Endothelial cell (in vitro differentiated cells): ENCODE results near the gene DYNC1I1. TPM values are rescaled to one million over a fixed set of nuclear protein-coding genes. Genes with fewer than 3 reads are reported as not detected.

Experiments used
- DNase-seq: peaks from one replicate; pipeline ENCODE4 v3.0.0; 2021; ENCODE audit warnings: low spot score
- H3K27ac Mint-ChIP-seq: one replicate; pipeline ENCODE4 v1.8.0; 2021; ENCODE audit warnings: mixed read lengths, inconsistent platforms; ENCODE audit not compliant: unreplicated experiment
- H3K27me3 Mint-ChIP-seq: one replicate; pipeline ENCODE4 v1.8.0; 2021; ENCODE audit warnings: mild to moderate bottlenecking, moderate library complexity, mixed read lengths, inconsistent platforms; ENCODE audit not compliant: unreplicated experiment
- H3K36me3 Mint-ChIP-seq: one replicate; pipeline ENCODE4 v1.8.0; 2021; ENCODE audit warnings: mild to moderate bottlenecking, low read depth, mixed read lengths, inconsistent platforms; ENCODE audit not compliant: unreplicated experiment
- H3K4me1 Mint-ChIP-seq: one replicate; pipeline ENCODE4 v1.8.0; 2021; ENCODE audit warnings: mild to moderate bottlenecking, mixed read lengths, inconsistent platforms; ENCODE audit not compliant: unreplicated experiment
- H3K4me3 Mint-ChIP-seq: one replicate; pipeline ENCODE4 v1.8.0; 2021; ENCODE audit warnings: mild to moderate bottlenecking, mixed read lengths, inconsistent platforms; ENCODE audit not compliant: unreplicated experiment
- H3K9me3 Mint-ChIP-seq: one replicate; pipeline ENCODE4 v1.8.0; 2021; ENCODE audit warnings: mixed read lengths, inconsistent platforms; ENCODE audit not compliant: unreplicated experiment
- total RNA-seq: library from RNA; stranded (reverse); fragmentation: NEBNext Ultra II Directional; extraction: Animal tissue kit (Norgen Biotek cat#: 25700); gene quantifications from one replicate; pipeline ENCODE4 v1.2.1, GENCODE V29; 2021; ENCODE audit not compliant: unreplicated experiment
- TF ChIP-seq, protein P1 (sequence below): fragments of 200-600 bp; sonication (generic); IDR thresholded peaks from one replicate; pipeline ENCODE4 v1.5.0; 2021; ENCODE audit warnings: antibody characterized with exemption; ENCODE audit not compliant: unreplicated experiment

The DYNC1I1 gene
- total RNA-seq, 1 donor from 2014 or later, result 3.1 TPM

DNA sequence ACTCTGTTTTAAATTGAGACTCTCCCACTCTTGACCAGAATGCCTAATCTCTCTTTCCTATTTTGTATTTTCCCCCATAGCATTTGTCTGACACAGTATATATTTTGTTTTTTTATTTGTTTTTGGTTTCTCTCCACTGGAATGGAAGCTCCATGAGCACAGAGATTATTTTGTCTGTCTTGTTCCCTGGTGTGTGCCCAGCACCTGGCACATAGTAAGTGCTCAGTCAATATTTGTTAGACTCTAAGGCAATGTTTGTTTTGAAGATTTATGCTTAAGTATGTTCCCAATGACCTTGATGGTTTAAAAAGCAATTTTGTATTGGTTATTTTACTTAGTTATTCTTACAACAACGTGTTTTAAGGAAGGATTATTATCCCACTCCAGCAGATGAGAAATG lies 201.8 kb downstream of the DYNC1I1 start:
- no peak for DNase-seq
- H3K27ac Mint-ChIP-seq, result no peak overlapping the region
- TF ChIP-seq, protein P1, sequence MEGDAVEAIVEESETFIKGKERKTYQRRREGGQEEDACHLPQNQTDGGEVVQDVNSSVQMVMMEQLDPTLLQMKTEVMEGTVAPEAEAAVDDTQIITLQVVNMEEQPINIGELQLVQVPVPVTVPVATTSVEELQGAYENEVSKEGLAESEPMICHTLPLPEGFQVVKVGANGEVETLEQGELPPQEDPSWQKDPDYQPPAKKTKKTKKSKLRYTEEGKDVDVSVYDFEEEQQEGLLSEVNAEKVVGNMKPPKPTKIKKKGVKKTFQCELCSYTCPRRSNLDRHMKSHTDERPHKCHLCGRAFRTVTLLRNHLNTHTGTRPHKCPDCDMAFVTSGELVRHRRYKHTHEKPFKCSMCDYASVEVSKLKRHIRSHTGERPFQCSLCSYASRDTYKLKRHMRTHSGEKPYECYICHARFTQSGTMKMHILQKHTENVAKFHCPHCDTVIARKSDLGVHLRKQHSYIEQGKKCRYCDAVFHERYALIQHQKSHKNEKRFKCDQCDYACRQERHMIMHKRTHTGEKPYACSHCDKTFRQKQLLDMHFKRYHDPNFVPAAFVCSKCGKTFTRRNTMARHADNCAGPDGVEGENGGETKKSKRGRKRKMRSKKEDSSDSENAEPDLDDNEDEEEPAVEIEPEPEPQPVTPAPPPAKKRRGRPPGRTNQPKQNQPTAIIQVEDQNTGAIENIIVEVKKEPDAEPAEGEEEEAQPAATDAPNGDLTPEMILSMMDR, result no peak

DNA sequence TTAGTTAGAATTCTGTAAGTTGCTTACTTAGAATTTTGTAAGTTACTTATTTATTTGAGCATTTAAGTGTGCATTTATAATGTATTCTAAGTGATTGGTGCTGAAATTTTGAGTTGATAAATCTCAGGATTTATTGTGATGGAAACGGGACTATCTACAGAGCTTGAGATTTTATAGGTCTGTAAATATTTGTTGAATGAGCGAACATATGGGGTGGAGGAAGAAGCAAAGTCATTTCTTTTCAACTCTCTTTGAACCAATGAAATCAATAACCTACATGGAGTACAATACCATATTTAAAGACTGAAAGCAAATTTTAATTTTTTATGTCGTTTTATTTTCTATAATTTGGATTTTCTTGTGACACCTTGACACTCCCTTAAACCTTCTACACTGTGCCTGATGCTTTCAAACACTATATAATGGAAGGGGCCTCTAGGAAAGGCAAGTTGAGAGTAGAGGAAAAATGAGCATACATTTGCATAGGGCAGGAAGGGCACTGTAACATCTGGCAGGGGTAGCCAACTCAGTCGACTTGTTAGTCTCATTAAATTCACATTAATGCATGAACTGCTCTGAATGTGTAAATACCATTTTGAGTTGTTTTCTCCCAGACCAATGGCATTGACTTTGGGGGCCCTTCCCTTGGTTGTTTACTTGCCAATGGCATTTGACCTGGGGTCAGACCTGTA lies 204.2 kb downstream of the DYNC1I1 start:
- H3K27ac Mint-ChIP-seq, result no peak overlapping the region

More for the DNA sequence above, 201.8 kb downstream of the DYNC1I1 start:
- no peak overlapping the region for H3K4me3 Mint-ChIP-seq
- no peaks in the 10 kb centered on the region for H3K36me3 Mint-ChIP-seq
- peaks cover 4% of the 10 kb centered on the region for H3K4me1 Mint-ChIP-seq
- no peaks in the 10 kb centered on the region for H3K9me3 Mint-ChIP-seq
- no peaks in the 10 kb centered on the region for H3K27me3 Mint-ChIP-seq

DNA sequence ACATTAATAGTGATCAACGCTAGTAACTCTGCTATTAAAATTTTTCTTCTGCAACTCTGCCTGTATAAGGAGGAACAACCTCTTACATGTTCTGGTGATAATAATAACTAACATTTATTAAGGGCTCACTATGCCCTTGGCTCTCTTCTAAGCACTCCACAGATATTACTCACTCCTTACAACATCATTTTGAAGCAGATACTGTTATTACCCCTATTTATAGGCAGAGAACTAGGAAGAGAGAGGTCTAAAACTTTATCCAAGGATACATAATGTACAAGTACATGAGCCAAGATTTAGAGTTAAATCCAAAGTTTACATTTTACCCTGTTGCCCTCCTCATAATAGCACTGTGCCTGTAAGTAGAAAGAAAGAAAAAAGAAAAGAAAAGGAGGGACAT lies 205.6 kb downstream of the DYNC1I1 start:
- H3K27me3 Mint-ChIP-seq, result no peaks in the 10 kb centered on the region
- no peak overlapping the region for H3K27ac Mint-ChIP-seq
- no peak for DNase-seq
- H3K4me3 Mint-ChIP-seq, result no peak overlapping the region
- TF ChIP-seq, protein P1, result no peak
- H3K36me3 Mint-ChIP-seq, result no peaks in the 10 kb centered on the region
- peaks cover 6% of the 10 kb centered on the region for H3K4me1 Mint-ChIP-seq
- no peaks in the 10 kb centered on the region for H3K9me3 Mint-ChIP-seq

More for the DNA sequence above, 204.2 kb downstream of the DYNC1I1 start:
- H3K4me3 Mint-ChIP-seq, result no peak overlapping the region
- no peaks in the 10 kb centered on the region for H3K36me3 Mint-ChIP-seq
- no peaks in the 10 kb centered on the region for H3K27me3 Mint-ChIP-seq
- H3K4me1 Mint-ChIP-seq, result peaks cover 9% of the 10 kb centered on the region
- H3K9me3 Mint-ChIP-seq, result no peaks in the 10 kb centered on the region
- TF ChIP-seq, protein P1, result no peak
- no peak for DNase-seq

DNA sequence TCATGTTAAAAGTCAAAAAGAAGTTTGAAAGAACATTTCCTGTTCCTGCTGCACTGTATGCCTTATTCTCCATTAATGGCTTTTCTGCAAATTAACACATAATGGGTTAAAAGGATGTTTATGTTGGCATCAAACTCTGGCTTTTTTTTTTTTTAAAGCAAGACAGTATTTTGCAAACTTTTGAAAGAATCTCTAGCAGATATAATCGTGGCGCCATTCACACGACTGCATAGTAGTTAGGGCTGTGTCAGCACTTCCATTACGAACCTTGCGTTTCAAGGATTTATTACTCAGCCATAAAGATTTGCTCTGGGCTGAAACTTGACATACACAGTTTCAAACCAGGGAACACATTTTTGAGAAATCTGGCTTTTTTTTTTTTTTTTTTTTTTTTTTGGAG lies 207.8 kb downstream of the DYNC1I1 start:
- Mint-ChIP-seq H3K4me3 (no peak overlapping the region), H3K27me3 (no peaks in the 10 kb centered on the region), H3K27ac (no peak overlapping the region), H3K36me3 (no peaks in the 10 kb centered on the region), H3K4me1 (peaks cover 6% of the 10 kb centered on the region), H3K9me3 (no peaks in the 10 kb centered on the region)
- DNase-seq, result no peak
- TF ChIP-seq, protein P1, result no peak

DNA sequence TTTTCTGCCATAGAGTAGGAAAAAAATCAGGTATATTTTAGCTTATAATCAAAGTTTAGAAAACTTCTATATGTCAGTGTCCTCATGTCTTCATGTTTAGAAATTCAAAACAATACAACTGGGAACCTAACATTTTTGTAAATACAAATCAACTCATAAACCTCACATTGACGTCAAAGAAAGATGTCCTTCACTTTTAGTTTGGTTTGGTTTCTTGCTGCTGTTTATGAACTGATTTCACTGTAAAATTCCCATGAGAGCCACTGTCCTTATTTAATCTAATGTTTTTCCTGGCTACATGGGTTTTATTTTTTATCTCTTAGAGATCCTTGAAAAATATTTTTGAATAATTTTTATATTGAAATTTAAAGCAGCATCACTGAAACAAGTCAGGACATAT lies 208.4 kb downstream of the DYNC1I1 start:
- H3K9me3 Mint-ChIP-seq, result no peaks in the 10 kb centered on the region
- TF ChIP-seq, protein P1, result no peak
- no peaks in the 10 kb centered on the region for H3K27me3 Mint-ChIP-seq
- no peak for DNase-seq
- H3K27ac Mint-ChIP-seq, result no peak overlapping the region
- H3K36me3 Mint-ChIP-seq, result no peaks in the 10 kb centered on the region
- peaks cover 6% of the 10 kb centered on the region for H3K4me1 Mint-ChIP-seq
- H3K4me3 Mint-ChIP-seq, result no peak overlapping the region
